ENCODE data around the gene BACE1. TPM values are rescaled to one million over a fixed set of nuclear protein-coding genes. Genes with fewer than 3 reads are reported as not detected.

Gene BACE1
- total RNA-seq (2022; extraction: Qiagen RNA extraction; ENCODE audit: low read depth): 7.7 to 9.3 TPM (median 8.2 TPM) in 5 replicates

DNA sequence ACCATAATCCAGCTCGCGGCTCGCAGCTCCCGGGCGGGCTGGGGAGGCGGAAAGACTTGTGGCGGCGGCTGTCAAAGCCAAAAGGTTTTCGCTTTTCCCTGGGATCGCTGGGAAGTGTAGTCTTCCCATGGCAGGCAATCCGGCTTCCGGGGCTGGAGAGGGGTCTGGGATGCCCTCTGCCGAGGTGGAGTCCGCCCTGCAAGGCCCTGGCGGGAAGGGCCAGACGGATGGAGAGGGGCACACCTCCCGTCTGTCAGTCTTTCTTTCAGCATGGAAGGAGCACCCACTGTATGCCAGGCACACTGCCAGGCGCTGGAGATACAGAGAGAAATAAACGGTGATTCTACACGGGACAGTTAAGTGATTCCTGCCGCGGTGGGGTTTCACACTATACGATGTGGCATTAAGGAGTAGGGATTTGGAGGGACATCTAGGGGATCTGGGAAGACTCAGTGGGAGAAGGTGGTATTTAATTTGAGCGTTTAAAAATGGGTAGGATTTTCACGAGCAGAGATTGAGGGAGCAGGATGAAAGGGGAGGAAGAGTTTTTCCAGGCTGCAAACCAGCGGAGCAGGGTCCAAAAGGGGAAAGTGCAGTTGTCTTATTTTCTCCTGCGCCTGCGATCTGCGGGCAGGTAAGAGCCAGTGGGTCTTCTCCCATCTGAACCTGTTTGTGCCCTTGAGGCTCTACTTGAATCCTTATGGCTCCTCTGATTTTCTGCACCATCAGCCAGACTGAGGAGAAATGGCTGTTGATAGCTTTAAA is at the start of gene BACE1:
BACE1 (minus strand) TSS at position 60 of the 765 bp plus-strand sequence. CDS start 461 bp downstream, outside the sequence.

DNA sequence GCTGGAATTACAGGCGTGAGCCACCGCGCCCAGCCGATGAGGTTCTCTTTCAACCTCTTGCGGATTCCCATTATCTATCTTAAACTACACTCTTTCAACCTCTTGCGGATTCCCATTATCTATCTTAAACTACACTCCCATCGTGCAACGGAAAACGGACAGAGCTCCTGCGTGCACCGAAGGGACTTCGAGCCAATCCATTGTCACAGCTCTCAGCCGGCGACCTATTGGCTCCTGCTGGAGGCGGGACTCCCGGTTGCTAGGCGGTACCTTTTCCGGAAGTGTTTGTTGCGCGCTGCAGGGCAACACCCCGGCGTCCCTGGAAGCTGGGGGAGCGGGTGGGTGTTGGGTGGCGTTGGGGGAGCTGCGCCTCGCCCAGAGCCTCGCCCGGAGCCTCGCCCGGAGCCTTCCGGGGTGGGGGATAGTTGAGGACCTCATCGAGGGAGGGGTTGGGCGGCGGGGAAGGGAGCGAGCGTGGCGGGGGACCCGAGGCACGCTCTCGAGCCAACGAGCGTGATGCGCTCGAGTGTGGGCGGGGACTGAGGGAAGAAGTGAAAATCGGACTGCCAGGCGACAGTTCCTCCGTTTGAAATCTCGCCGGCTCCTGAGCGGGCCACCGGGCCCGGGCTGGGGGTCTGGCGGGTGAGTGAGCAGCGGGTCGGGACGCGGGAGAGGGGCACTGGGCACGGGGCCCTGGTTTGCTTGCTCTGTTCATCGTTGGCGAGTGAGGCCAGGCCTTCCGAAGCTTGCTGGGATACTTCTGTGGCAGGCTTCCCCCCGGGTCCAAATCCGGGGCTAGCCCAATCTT is 11.7 kb upstream of the BACE1 start, which contains the start of gene CEP164:
CEP164 (plus strand) TSS at position 288 of the 808 bp plus-strand sequence. CDS start 10,733 bp downstream, outside the sequence.

DNA sequence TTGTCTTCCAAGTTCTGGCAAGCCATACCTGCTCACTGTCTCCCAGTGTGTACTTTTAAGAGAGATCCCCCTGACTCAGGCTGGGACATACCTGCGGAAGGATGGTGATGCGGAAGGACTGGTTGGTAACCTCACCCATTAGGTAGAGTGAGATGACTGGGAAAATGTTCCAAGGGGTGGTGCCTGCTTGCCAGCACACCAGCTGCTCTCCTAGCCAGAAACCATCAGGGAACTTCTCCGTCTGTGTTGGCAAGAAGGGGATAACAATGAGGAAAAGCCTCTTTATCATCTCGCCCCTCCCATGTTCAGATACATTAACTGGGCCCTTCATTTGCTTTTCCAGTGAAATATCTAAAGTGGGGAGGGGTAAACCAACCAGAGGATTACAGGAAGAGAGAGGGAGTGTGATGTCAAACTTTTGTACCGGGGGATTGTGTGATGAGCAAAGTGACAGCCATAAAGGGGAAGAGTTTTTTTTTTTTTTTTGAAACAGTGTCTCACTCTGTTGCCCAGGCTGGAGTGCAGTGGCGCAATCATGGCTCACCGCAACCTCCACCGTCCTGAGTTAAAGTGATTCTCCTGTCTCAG is 25.2 kb downstream of the BACE1 start, which contains the start of gene BACE1-AS:
BACE1-AS (plus strand) TSS at position 538 of the 588 bp plus-strand sequence.

Other genes starting within 250 kb of the BACE1 start
- 8.2 to 10.4 TPM (median 9.7 TPM) in 5 replicates for gene SIK3, start 217.8 kb downstream of the BACE1 start, total RNA-seq (2022; extraction: Qiagen RNA extraction; ENCODE audit: low read depth)
- gene PAFAH1B2, start 172.0 kb downstream of the BACE1 start, total RNA-seq (2022; extraction: Qiagen RNA extraction; ENCODE audit: low read depth): 26.3 to 44.7 TPM (median 36.1 TPM) in 5 replicates
- 4.0 to 5.7 TPM (median 4.9 TPM) in 5 replicates for gene SIDT2, start 137.5 kb downstream of the BACE1 start, total RNA-seq (2022; extraction: Qiagen RNA extraction; ENCODE audit: low read depth)
- 62.5 to 145 TPM (median 102 TPM) in 5 replicates for gene TAGLN, start 116.9 kb downstream of the BACE1 start, total RNA-seq (2022; extraction: Qiagen RNA extraction; ENCODE audit: low read depth)
- gene PCSK7, start 84.2 kb downstream of the BACE1 start, total RNA-seq (2022; extraction: Qiagen RNA extraction; ENCODE audit: low read depth): 12.4 to 17.8 TPM (median 14.8 TPM) in 5 replicates
- 8.0 to 10.8 TPM (median 9.6 TPM) in 5 replicates for gene RNF214, start 83.6 kb downstream of the BACE1 start, total RNA-seq (2022; extraction: Qiagen RNA extraction; ENCODE audit: low read depth)
- 1.4 to 3.3 TPM (median 2.1 TPM) in 5 replicates for gene BACE1-AS, start 24.9 kb downstream of the BACE1 start, total RNA-seq (2022; extraction: Qiagen RNA extraction; ENCODE audit: low read depth)
- 14.4 to 16.9 TPM (median 15.1 TPM) in 5 replicates for gene CEP164, start 11.6 kb upstream of the BACE1 start, total RNA-seq (2022; extraction: Qiagen RNA extraction; ENCODE audit: low read depth)

Measured in A549 treated with RU486 at 1 μM for 4 hours (cell line).